Adrenal gland (tissue), 12 donors: ENCODE data around the gene H6PD. TPM values are rescaled to one million over a fixed set of nuclear protein-coding genes. Genes with fewer than 3 reads are reported as not detected.

Experiments
- DNase-seq, 7 donors: peaks; one replicate each; pipeline ENCODE4 v3.0.0-alpha.2; 2019 to 2020
- H3K27ac ChIP-seq, 5 donors: fragments of 200-600 bp; sonication (generic) in 4 of 5; 1 replicate in 3 of 5; 2 replicates in 2 of 5; pipeline versions ENCODE4 v1.5.1 to v1.8.0; 2016 to 2020; ENCODE audit warnings: mild to moderate bottlenecking in 1 of 5
- H3K27me3 ChIP-seq: fragments of 200-600 bp; 2 replicates; pipeline ENCODE4 v1.8.0; 2021
- H3K36me3 ChIP-seq, 2 donors: fragments of 200-600 bp; replicated peaks in 1 of 2; 1 replicate in 1 of 2; 2 replicates in 1 of 2; pipeline versions ENCODE4 v1.5.1 to v1.8.0; 2018 to 2022
- H3K4me1 ChIP-seq, 2 donors: fragments of 200-600 bp; replicated peaks in 1 of 2; 1 replicate in 1 of 2; 2 replicates in 1 of 2; pipeline versions ENCODE4 v1.5.1 to v1.8.0; 2018 to 2021
- H3K4me3 ChIP-seq, 4 donors: fragments of 200-600 bp; sonication (generic) in 3 of 4; one replicate each; pipeline ENCODE4 v1.5.1; 2016 to 2018
- H3K9me3 ChIP-seq, 3 donors: fragments of 200-600 bp; sonication (generic) in 1 of 3; replicated peaks in 1 of 3; 1 replicate in 2 of 3; 2 replicates in 1 of 3; pipeline versions ENCODE4 v1.5.1 to v1.8.0; 2016 to 2021
- CTCF ChIP-seq, 6 experiments: fragments of 450-650 bp in 4 of 6; fragments of 200-600 bp in 2 of 6; sonication (generic) in 1 of 6; IDR thresholded peaks; 1 replicate in 5 of 6; 2 replicates in 1 of 6; pipeline versions ENCODE4 v1.5.1 to v1.8.0; 2016 to 2021; ENCODE audit warnings: antibody characterized with exemption in 6 of 6, mild to moderate bottlenecking in 2 of 6, moderate library complexity in 1 of 6
- POLR2A ChIP-seq, 2 donors: fragments of 450-650 bp; IDR thresholded peaks; one replicate each; pipeline ENCODE4 v1.6.1; 2017; ENCODE audit warnings: antibody characterized with exemption in 2 of 2, mild to moderate bottlenecking in 2 of 2, moderate library complexity in 1 of 2
- WGBS, 4 donors: extraction: QIAGEN DNeasy Blood & Tissue Kit in 2 of 4; methylation state at CpG; one replicate each; pipeline versions ENCODE4 v1.1.5 to v1.1.7; 2013 to 2017; 5-methylcytosine and 5-hydroxymethylcytosine counted together
- intact Hi-C, 2 donors: fragments of 100-400 bp; cut with DNase I; formaldehyde crosslinking; loops; one replicate each; pipeline versions ENCODE4 v1.14.1 to v1.15.0; 2022 to 2023
- polyA plus RNA-seq, 3 donors: library from polyadenylated mRNA; stranded (reverse); fragments of 200-250 nt in 2 of 3; fragments of 350-450 nt in 1 of 3; fragmentation: Illumina TruSeq in 1 of 3; extraction: RNeasy Lipid Tissue Mini Kit (QIAGEN cat#74804) in 1 of 3; gene quantifications; one replicate each; pipeline ENCODE4 v1.2.3, GENCODE V29; 2013 to 2014
- total RNA-seq, 9 donors: library from RNA; depleted of rRNA in 4 of 9; stranded (reverse); fragments of >200 nt in 4 of 9; fragments of 120-200 nt in 1 of 9; fragmentation: NEBNext Ultra II Directional in 1 of 9; extraction: Animal tissue kit (Norgen Biotek cat#: 25700) in 1 of 9; gene quantifications; one replicate each; pipeline versions ENCODE4 v1.1.0 to v1.2.4, GENCODE V29; 2013 to 2023
- donor health status: healthy with polysubstance abuse.
- donor health status: Bipolar disorder and iron deficiency.
- donor health status: DM: yes; HTN: yes; CAD: no.
- donor health status: DM: no; HTN: no; CAD: no.
- donor health status: DM: no; HTN: no; CAD: no.
- donor health status: DM: yes; HTN: yes; CAD: no.

The H6PD gene
- total and polyA plus RNA-seq, 12 donors = 20.3 to 116 (median 80.4) TPM

- Histone ChIP-seq H3K36me3 (no peaks in the 10 kb centered on the region), H3K27ac (peak overlapping the region in 2 of 5 donors; percentile 68 to 96), H3K9me3 (no peaks in the 10 kb centered on the region), H3K4me3 (no peak overlapping the region), H3K27me3 (no peaks in the 10 kb centered on the region), H3K4me1 (peaks cover 23 to 26% of the 10 kb centered on the region in 2 donors)
- DNase-seq = no peak
- WGBS, 4 donors = 76 to 85% (median 81%) methylated on average over 13 of the region's 13 CpGs
- intact Hi-C loops = no loop called here
- TF ChIP-seq CTCF (IDR thresholded peaks at IDR 0.05) = no peak
- no peak for TF ChIP-seq POLR2A (IDR thresholded peaks at IDR 0.05)
Observed at GRCh38 chr1:9231648-9232332, 2.8 kb upstream of the H6PD start.

DNA sequence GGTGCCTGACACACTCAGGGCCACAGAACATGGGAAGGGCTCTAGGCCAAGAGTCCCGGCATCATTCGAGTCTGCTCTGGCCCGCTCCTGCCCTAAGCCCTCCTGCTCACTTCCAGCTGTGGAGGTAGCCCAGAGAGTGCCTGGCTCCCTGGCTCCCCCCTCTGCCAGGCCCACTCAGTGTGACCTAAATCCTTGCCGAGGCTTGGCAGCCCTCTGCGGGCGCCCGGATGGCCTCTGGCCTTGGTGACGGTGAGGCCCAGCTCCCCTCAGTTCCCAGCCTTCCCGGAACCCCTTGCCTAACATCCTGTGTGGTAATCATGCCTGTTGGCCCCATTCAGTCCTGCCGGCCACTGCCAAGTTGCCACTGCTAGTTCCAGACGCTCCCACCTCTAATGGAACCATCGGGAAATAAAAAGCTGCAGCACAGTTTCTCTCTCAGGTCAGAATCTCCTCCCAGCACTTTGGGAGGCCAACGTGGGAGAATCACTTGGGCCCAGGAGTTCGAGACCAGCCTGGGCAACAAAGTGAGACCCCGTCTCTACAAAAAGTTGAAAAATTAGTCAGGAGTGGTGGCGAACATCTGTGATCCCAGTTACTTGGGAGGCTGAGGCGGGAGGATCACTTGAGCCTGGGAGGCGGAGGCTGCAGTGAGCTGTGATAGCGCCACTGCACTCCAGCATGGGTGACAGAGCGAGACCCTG lies 1.2 kb upstream of the H6PD start:
- WGBS, 4 donors = 35 to 50% (median 44%) methylated on average over 11 to 20 of the region's 20 CpGs
- H3K4me1 ChIP-seq = peaks cover 28 to 42% of the 10 kb centered on the region in 2 donors
- H3K27ac ChIP-seq = peak overlapping the region; percentile 87 to 100 (median 94)
- intact Hi-C loops = no loop called here
- TF ChIP-seq POLR2A (IDR thresholded peaks at IDR 0.05) (peak; percentile 69 to 88), CTCF (IDR thresholded peaks at IDR 0.05) (peak in 2 of 6 experiments; percentile 19 to 20)
- H3K4me3 ChIP-seq = no peak overlapping the region
- H3K27me3 ChIP-seq = no peaks in the 10 kb centered on the region
- no peaks in the 10 kb centered on the region for H3K9me3 ChIP-seq
- DNase-seq = peak; percentile 89 to 98 (median 98)
- no peaks in the 10 kb centered on the region for H3K36me3 ChIP-seq

GRCh38 chr1:9233942-9234222 lies 692 bp upstream of the H6PD start:
- H3K4me1 ChIP-seq = peaks cover 33 to 47% of the 10 kb centered on the region in 2 donors
- DNase-seq = no peak
- H3K9me3 ChIP-seq = no peaks in the 10 kb centered on the region
- H3K27me3 ChIP-seq = no peaks in the 10 kb centered on the region
- intact Hi-C loops = no loop called here
- H3K36me3 ChIP-seq = no peaks in the 10 kb centered on the region
- TF ChIP-seq POLR2A (IDR thresholded peaks at IDR 0.05) = no peak
- no peak for TF ChIP-seq CTCF (IDR thresholded peaks at IDR 0.05)
- H3K27ac ChIP-seq = peak overlapping the region; percentile 87 to 100 (median 94)
- 19 to 31% (median 22%) methylated on average over 3 of the region's 3 CpGs for WGBS, 4 donors
- peak overlapping the region in 2 of 4 donors; percentile 37 to 51 for H3K4me3 ChIP-seq

DNA sequence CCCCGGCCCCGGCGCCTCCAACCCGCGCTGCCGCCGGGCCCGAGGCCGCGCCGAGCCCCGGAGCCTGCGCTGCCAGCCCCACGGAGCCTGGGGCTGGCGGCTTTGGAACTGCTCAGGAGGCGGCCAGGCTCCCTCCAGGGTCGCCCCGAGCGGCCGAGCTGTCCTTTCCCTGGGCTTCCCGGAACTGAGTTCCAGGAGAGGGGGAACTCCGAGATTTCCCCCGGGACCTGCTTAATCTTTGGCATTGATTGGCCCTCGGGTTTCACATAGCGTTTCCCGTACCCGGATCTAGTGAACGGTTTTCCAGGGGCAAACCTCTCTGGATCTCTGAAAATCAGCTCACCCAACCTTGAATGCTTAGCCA lies 504 bp downstream of the H6PD start:
- H3K36me3 ChIP-seq = no peaks in the 10 kb centered on the region
- H3K27me3 ChIP-seq = no peaks in the 10 kb centered on the region
- peak overlapping the region; percentile 87 to 100 (median 96) for H3K27ac ChIP-seq
- TF ChIP-seq CTCF (IDR thresholded peaks at IDR 0.05) = no peak
- 0% methylated on average over 3 to 28 of the region's 28 CpGs for WGBS, 4 donors
- no peaks in the 10 kb centered on the region for H3K9me3 ChIP-seq
- intact Hi-C loops = no loop called here
- peaks cover 44 to 59% of the 10 kb centered on the region in 2 donors for H3K4me1 ChIP-seq
- peak in 5 of 7 donors; percentile 53 to 70 (median 58) for DNase-seq
- H3K4me3 ChIP-seq = peak overlapping the region in 3 of 4 donors; percentile 29 to 51 (median 50)
